Measurements from ENCODE around the gene RPL38. TPM values are rescaled to one million over a fixed set of nuclear protein-coding genes. Genes with fewer than 3 reads are reported as not detected.

RPL38 gene
- total and polyA plus RNA-seq, 2 donors (not counting 1 experiment from before 2014, with no cell fraction given) = 722 to 1,550 TPM

- no peak for TF ChIP-seq CTCF (IDR thresholded peaks at IDR 0.05)
- TF ChIP-seq EZH2 (IDR thresholded peaks at IDR 0.05; ENCODE audit: borderline replicate concordance, insufficient read depth, low read depth, low read length, poor library complexity, severe bottlenecking) = no peak
- 3% methylated on average over 25 of the region's 33 CpGs for WGBS (ENCODE audit: insufficient coverage)
- peaks cover 50% of the 10 kb centered on the region for H3K4me1 Mint-ChIP-seq
Observed at GRCh38 chr17:74213861-74214391, 10.4 kb downstream of the RPL38 start.

More at GRCh38 chr17:74213861-74214391, 10.4 kb downstream of the RPL38 start:
- Histone ChIP-seq H2AFZ (ENCODE audit: insufficient read depth, low read depth, low read length, poor library complexity, severe bottlenecking) (peak overlapping the region; percentile 81), H3K4me3 (ENCODE audit: control extremely low read depth in 1 of 5, extremely low read depth in 1 of 5, insufficient read depth in 1 of 5, low read depth in 2 of 5, low read length in 4 of 5) (peak overlapping the region in 4 of 5 experiments; percentile 46 to 73 (median 56)), H3K9me3 (ENCODE audit: control extremely low read depth in 1 of 3, control insufficient read depth in 2 of 3, insufficient read depth in 1 of 3, low read length in 2 of 3) (no peaks in the 10 kb centered on the region), H3K79me2 (ENCODE audit: control insufficient read depth, insufficient read depth, low read length) (no peaks in the 10 kb centered on the region), H3K27ac (ENCODE audit: low read length in 2 of 2) (no peak overlapping the region), H4K20me1 (ENCODE audit: control insufficient read depth, insufficient read depth, low read length, poor library complexity, severe bottlenecking) (peaks cover 33% of the 10 kb centered on the region), H3K4me2 (replicated peaks; ENCODE audit: low read depth, low read length, poor library complexity, severe bottlenecking) (peak overlapping the region; percentile 99), H3K9ac (ENCODE audit: low read length) (peak overlapping the region; percentile 69), H3K27me3 (replicated peaks in 1 of 4; ENCODE audit: control extremely low read depth in 1 of 4, control insufficient read depth in 3 of 4, insufficient read depth in 4 of 4, low read length in 3 of 4) (no peaks in the 10 kb centered on the region), H3K4me1 (ENCODE audit: control insufficient read depth in 2 of 2, insufficient read depth in 2 of 2, low read length in 2 of 2) (peaks cover 35 to 44% of the 10 kb centered on the region in 2 donors), H3K36me3 (replicated peaks in 1 of 2; ENCODE audit: control extremely low read depth in 1 of 2, control insufficient read depth in 1 of 2, extremely low read depth in 1 of 2, insufficient read depth in 2 of 2, low read length in 1 of 2) (peaks cover 0 to 18% of the 10 kb centered on the region in 2 experiments)
- CTCF ChIA-PET = interaction anchor here (0.6 to 3.1 kb wide), 4 partner anchors 12 to 242 kb away, joined by 3 to 36 read pairs (median 10); partner anchors contain the start of gene RPL38
- POLR2A ChIA-PET = interaction anchor here (2.3 kb wide), 1 partner anchor 10 kb away, joined by 11 read pairs; the partner anchor contains the start of gene RPL38
- ATAC-seq (ENCODE audit: low read depth) = no peak
- intact Hi-C loops (cut with micrococcal nuclease) = loop anchor here (1.0 to 2.0 kb wide), 2 partner anchors 11 to 21 kb away; partner anchors contain the start of gene RPL38
- peak overlapping the region; percentile 68 for H3K27ac Mint-ChIP-seq
- H3K4me3 Mint-ChIP-seq = peak overlapping the region; percentile 81
- no peaks in the 10 kb centered on the region for H3K9me3 Mint-ChIP-seq (ENCODE audit: insufficient read depth)
- no peaks in the 10 kb centered on the region for H3K27me3 Mint-ChIP-seq
- DNase-seq = peak; percentile 52
